ENCODE results near the gene RXRA. TPM values are rescaled to one million over a fixed set of nuclear protein-coding genes. Genes with fewer than 3 reads are reported as not detected.

The RXRA gene
- total RNA-seq, 4 donors from 2014 or later, result 41.8 to 83.1 (median 50.4) TPM

GRCh38 chr9:134368571-134368970, 42.3 kb downstream of the RXRA start:
- H3K4me3 ChIP-seq, result no peak overlapping the region

GRCh38 chr9:134369416-134370212, 43.4 kb downstream of the RXRA start:
- Histone ChIP-seq H3K4me3 (no peak overlapping the region), H3K36me3 (no peaks in the 10 kb centered on the region), H3K9me3 (no peaks in the 10 kb centered on the region), H3K27ac (peak overlapping the region; percentile 5 to 96 (median 90)), H3K4me1 (peaks cover 89 to 96% (median 90%) of the 10 kb centered on the region in 3 donors), H3K27me3 (no peaks in the 10 kb centered on the region)
- intact Hi-C loops (cut with DNase I), result loop anchor here (10.0 kb wide), 1 partner anchor 65 kb away; no protein-coding TSS in a partner anchor
- no peak for TF ChIP-seq POLR2A (IDR thresholded peaks at IDR 0.05)
- TF ChIP-seq CTCF (IDR thresholded peaks at IDR 0.05), result no peak
- no peak for DNase-seq
- WGBS, 2 donors, result 52% methylated on average over 13 of the region's 19 CpGs; no CpG with 5 or more reads in 1 of the 2 donors

More at GRCh38 chr9:134368571-134368970, 42.3 kb downstream of the RXRA start:
- TF ChIP-seq POLR2A (IDR thresholded peaks at IDR 0.05) (no peak), CTCF (IDR thresholded peaks at IDR 0.05) (no peak)
- Histone ChIP-seq H3K9me3 (no peaks in the 10 kb centered on the region), H3K27me3 (no peaks in the 10 kb centered on the region), H3K4me1 (peaks cover 84 to 96% (median 89%) of the 10 kb centered on the region in 3 donors), H3K36me3 (no peaks in the 10 kb centered on the region), H3K27ac (peak overlapping the region; percentile 88 to 94 (median 92))
- WGBS, 2 donors, result 66 to 82% methylated on average over 2 of the region's 3 CpGs
- no peak for DNase-seq
- intact Hi-C loops (cut with DNase I), result loop anchor here (10.0 kb wide), 1 partner anchor 66 kb away; no protein-coding TSS in a partner anchor

GRCh38 chr9:134370213-134370492, 43.9 kb downstream of the RXRA start:
- Histone ChIP-seq H3K9me3 (no peaks in the 10 kb centered on the region), H3K4me1 (peaks cover 89 to 96% (median 90%) of the 10 kb centered on the region in 3 donors), H3K27me3 (no peaks in the 10 kb centered on the region), H3K27ac (peak overlapping the region; percentile 5 to 96 (median 90)), H3K36me3 (no peaks in the 10 kb centered on the region), H3K4me3 (no peak overlapping the region)
- WGBS, 2 donors, result 85 to 88% methylated on average over 7 to 12 of the region's 15 CpGs
- TF ChIP-seq POLR2A (IDR thresholded peaks at IDR 0.05) (no peak), CTCF (IDR thresholded peaks at IDR 0.05) (no peak)
- no peak for DNase-seq
- intact Hi-C loops (cut with DNase I), result no loop called here

GRCh38 chr9:134370638-134371037, 44.4 kb downstream of the RXRA start:
- Histone ChIP-seq H3K27ac (peak overlapping the region; percentile 89 to 96 (median 94)), H3K4me3 (no peak overlapping the region), H3K9me3 (no peaks in the 10 kb centered on the region), H3K27me3 (no peaks in the 10 kb centered on the region), H3K4me1 (peaks cover 89 to 96% (median 90%) of the 10 kb centered on the region in 3 donors), H3K36me3 (no peaks in the 10 kb centered on the region)
- TF ChIP-seq POLR2A (IDR thresholded peaks at IDR 0.05) (no peak), CTCF (IDR thresholded peaks at IDR 0.05) (no peak)
- intact Hi-C loops (cut with DNase I), result no loop called here
- 92 to 100% methylated on average over 2 to 8 of the region's 16 CpGs for WGBS, 2 donors
- no peak for DNase-seq

- intact Hi-C loops (cut with DNase I), result no loop called here
- no peaks in the 10 kb centered on the region for H3K27me3 ChIP-seq
- H3K36me3 ChIP-seq, result no peaks in the 10 kb centered on the region
- no peak for TF ChIP-seq CTCF (IDR thresholded peaks at IDR 0.05)
- peak in 2 of 4 donors; percentile 30 to 76 for TF ChIP-seq POLR2A (IDR thresholded peaks at IDR 0.05)
- H3K4me1 ChIP-seq, result peaks cover 89 to 96% (median 90%) of the 10 kb centered on the region in 3 donors
- WGBS, 2 donors, result 33 to 36% methylated on average over 1 to 2 of the region's 16 CpGs
- H3K4me3 ChIP-seq, result no peak overlapping the region
- no peaks in the 10 kb centered on the region for H3K9me3 ChIP-seq
- H3K27ac ChIP-seq, result peak overlapping the region; percentile 89 to 96 (median 94)
- DNase-seq, result no peak
These were observed 45.5 kb downstream of the RXRA start for GRCh38 chr9:134371731-134372130.
